Psoas muscle (tissue), 8 donors: ENCODE data around the gene FOXD4L1. TPM values are rescaled to one million over a fixed set of nuclear protein-coding genes. Genes with fewer than 3 reads are reported as not detected.
"Not testable (repeated sequence)": the region's sequence is repeated elsewhere in the genome, so short reads cannot be mapped to it uniquely, and the experiment has no call there.

Source experiments
- ATAC-seq, 4 donors: fragments of 200-7000 bp; cut with Tn5 transposase; one replicate each; pipeline ENCODE4 v1.9.1; 2020; ENCODE audit warnings: moderate library complexity in 3 of 4, mild to moderate bottlenecking in 2 of 4
- DNase-seq, 2 donors: peaks; one replicate each; pipeline ENCODE4 v3.0.0-alpha.2; 2020
- H3K27ac ChIP-seq: fragments of 200-600 bp; one replicate; pipeline ENCODE4 v1.8.0; 2022
- H3K27me3 ChIP-seq, 3 donors: fragments of 200-600 bp in 1 of 3; one replicate each; pipeline versions ENCODE4 v1.6.1 to v1.8.0; 2013 to 2022; ENCODE audit warnings: low read length in 2 of 3, mild to moderate bottlenecking in 2 of 3, moderate library complexity in 1 of 3; ENCODE audit not compliant: insufficient read depth in 3 of 3
- H3K36me3 ChIP-seq, 2 donors: fragments of 200-600 bp in 1 of 2; one replicate each; pipeline versions ENCODE4 v1.6.1 to v1.8.0; 2013 to 2022; ENCODE audit warnings: low read depth in 1 of 2, mild to moderate bottlenecking in 1 of 2, moderate library complexity in 1 of 2; ENCODE audit not compliant: insufficient read depth in 1 of 2
- H3K4me1 ChIP-seq: fragments of 200-600 bp; one replicate; pipeline ENCODE4 v1.8.0; 2022
- H3K4me3 ChIP-seq: fragments of 200-600 bp; one replicate; pipeline ENCODE4 v1.8.0; 2022; ENCODE audit warnings: mild to moderate bottlenecking
- H3K9me3 ChIP-seq: fragments of 200-600 bp; one replicate; pipeline ENCODE4 v1.8.0; 2022
- WGBS, 3 donors: extraction: QIAGEN DNeasy Blood & Tissue Kit; methylation state at CpG; one replicate each; pipeline versions ENCODE4 v1.1.6 to v1.1.7; 2013; 5-methylcytosine and 5-hydroxymethylcytosine counted together
- intact Hi-C, 2 donors: fragments of 100-400 bp; cut with DNase I; formaldehyde crosslinking; loops; one replicate each; pipeline versions ENCODE4 v1.11.0 to v1.14.2; 2022
- long read RNA-seq, 2 donors: library from polyadenylated mRNA; unstranded; transcript quantifications; one replicate each; pipeline ENCODE4 v2.0.0, GENCODE V29; 2021
- polyA plus RNA-seq, 3 donors: library from polyadenylated mRNA; stranded (reverse); fragments of 200-250 nt; gene quantifications; one replicate each; pipeline ENCODE4 v1.2.3, GENCODE V29; 2013
- total RNA-seq, 4 donors: library from RNA; stranded (reverse); fragmentation: NEBNext Ultra II Directional in 2 of 4; extraction: Animal tissue kit (Norgen Biotek cat#: 25700) in 2 of 4; gene quantifications; one replicate each; pipeline versions ENCODE4 v1.2.1 to v1.2.4, GENCODE V29; 2021 to 2023
- donor health status: healthy with polysubstance abuse.
- donor health status: DM: no; HTN: no; CAD: no; lungs with moderate emphysema.
- donor health status: Bipolar disorder and iron deficiency.
- donor health status: healthy.
- donor health status: DM: yes; HTN: yes; CAD: no.
- donor health status: DM: no; HTN: no; CAD: no.
- donor health status: DM: no; HTN: no; CAD: no.
- donor health status: DM: yes; HTN: yes; CAD: no.

Gene FOXD4L1
- under 1 TPM in 3 of 4 donors, not detected in 1; 0.15 to 0.21 (median 0.18) TPM for total RNA-seq
- under 1 TPM; 0.14 to 0.19 (median 0.15) TPM for polyA plus RNA-seq
- long read RNA-seq, donor 1: 0 reads
- long read RNA-seq, donor 2: 0 reads

- H3K9me3 ChIP-seq, H3K36me3 ChIP-seq, H3K4me3 ChIP-seq, H3K27ac ChIP-seq, H3K4me1 ChIP-seq, DNase-seq, intact Hi-C loops, ATAC-seq: not testable (repeated sequence)
- H3K27me3 ChIP-seq: peaks cover 0 to 18% (median 12%) of the 10 kb centered on the region in 3 donors
- 48 to 63% (median 56%) methylated on average over 1 to 2 of the region's 4 CpGs for WGBS, 3 donors
These were observed at the start of gene FOXD4L1 for GRCh38 chr2:113498365-113498764. FOXD4L1 (plus strand) TSS chr2:113498665; CDS start chr2:113499257, 592 bp downstream.

GRCh38 chr2:113465770-113466169, 32.7 kb upstream of the FOXD4L1 start:
- H3K4me1 ChIP-seq, ATAC-seq, DNase-seq, H3K4me3 ChIP-seq, H3K36me3 ChIP-seq, H3K27me3 ChIP-seq, H3K27ac ChIP-seq, intact Hi-C loops, H3K9me3 ChIP-seq: not testable (repeated sequence)

- intact Hi-C loops, H3K4me1 ChIP-seq, H3K4me3 ChIP-seq, H3K27ac ChIP-seq, H3K9me3 ChIP-seq, H3K27me3 ChIP-seq, H3K36me3 ChIP-seq, ATAC-seq, DNase-seq: not testable (repeated sequence)
- WGBS, 3 donors: 95 to 98% (median 96%) methylated on average over 11 to 18 of the region's 24 CpGs
These were observed 21.6 kb upstream of the FOXD4L1 start for GRCh38 chr2:113476688-113477368.

- H3K4me3 ChIP-seq, DNase-seq, intact Hi-C loops, H3K27me3 ChIP-seq, H3K9me3 ChIP-seq, H3K27ac ChIP-seq, H3K36me3 ChIP-seq, ATAC-seq, H3K4me1 ChIP-seq: not testable (repeated sequence)
- 95% methylated on average over 13 of the region's 13 CpGs; no CpG with 5 or more reads in 1 of the 3 donors for WGBS, 3 donors
These were observed 1.9 kb upstream of the FOXD4L1 start for GRCh38 chr2:113496527-113496926.

- DNase-seq, ATAC-seq, H3K4me3 ChIP-seq, intact Hi-C loops, H3K27ac ChIP-seq, H3K4me1 ChIP-seq, H3K9me3 ChIP-seq, H3K36me3 ChIP-seq: not testable (repeated sequence)
- H3K27me3 ChIP-seq: peaks cover 0 to 23% (median 17%) of the 10 kb centered on the region in 3 donors
- WGBS, 3 donors: 10 to 12% (median 10%) methylated on average over 15 to 60 of the region's 62 CpGs
These were observed 787 bp downstream of the FOXD4L1 start for GRCh38 chr2:113499019-113499885.

GRCh38 chr2:113499886-113500722, 1.6 kb downstream of the FOXD4L1 start:
- H3K4me3 ChIP-seq, intact Hi-C loops, H3K9me3 ChIP-seq, H3K36me3 ChIP-seq, H3K27ac ChIP-seq, H3K4me1 ChIP-seq, DNase-seq, ATAC-seq: not testable (repeated sequence)
- peaks cover 0 to 26% (median 18%) of the 10 kb centered on the region in 3 donors for H3K27me3 ChIP-seq
- WGBS, 3 donors: 6 to 8% methylated on average over 35 to 48 of the region's 56 CpGs; no CpG with 5 or more reads in 1 of the 3 donors

GRCh38 chr2:113500723-113501038, 2.2 kb downstream of the FOXD4L1 start:
- H3K4me1 ChIP-seq, H3K4me3 ChIP-seq, intact Hi-C loops, H3K36me3 ChIP-seq, DNase-seq, H3K27ac ChIP-seq, H3K9me3 ChIP-seq, ATAC-seq: not testable (repeated sequence)
- 39 to 57% (median 40%) methylated on average over 1 to 8 of the region's 8 CpGs for WGBS, 3 donors
- H3K27me3 ChIP-seq: peaks cover 0 to 31% (median 18%) of the 10 kb centered on the region in 3 donors

- peak overlapping the region; percentile 67 for H3K4me3 ChIP-seq
- intact Hi-C loops, H3K27ac ChIP-seq, H3K9me3 ChIP-seq, H3K36me3 ChIP-seq, H3K4me1 ChIP-seq: not testable (repeated sequence)
- DNase-seq (peak in 1 of 2 donors; percentile 9), ATAC-seq (peak; percentile 16 to 56 (median 32))
- 0 to 4% (median 4%) methylated on average over 20 to 73 of the region's 73 CpGs for WGBS, 3 donors
- peaks cover 0 to 37% (median 18%) of the 10 kb centered on the region in 3 donors for H3K27me3 ChIP-seq
These were observed 4.0 kb downstream of the FOXD4L1 start for GRCh38 chr2:113502216-113503093.

GRCh38 chr2:113503094-113504042, 4.9 kb downstream of the FOXD4L1 start:
- intact Hi-C loops, H3K9me3 ChIP-seq, H3K4me1 ChIP-seq, H3K27ac ChIP-seq, H3K36me3 ChIP-seq: not testable (repeated sequence)
- ATAC-seq: peak; percentile 59 to 81 (median 74)
- DNase-seq: peak; percentile 25 to 60
- Histone ChIP-seq H3K27me3 (peaks cover 0 to 41% (median 18%) of the 10 kb centered on the region in 3 donors), H3K4me3 (peak overlapping the region; percentile 67)
- WGBS, 3 donors: 1% methylated on average over 76 to 115 of the region's 116 CpGs; no CpG with 5 or more reads in 1 of the 3 donors
